NCI-H2029 (cell line): Measurements from ENCODE around the gene YIPF7.

Source experiments
- DNase-seq: peaks from one replicate; lab custom pipeline; 2025; lab: John Stamatoyannopoulos, UW

The YIPF7 gene

DNA sequence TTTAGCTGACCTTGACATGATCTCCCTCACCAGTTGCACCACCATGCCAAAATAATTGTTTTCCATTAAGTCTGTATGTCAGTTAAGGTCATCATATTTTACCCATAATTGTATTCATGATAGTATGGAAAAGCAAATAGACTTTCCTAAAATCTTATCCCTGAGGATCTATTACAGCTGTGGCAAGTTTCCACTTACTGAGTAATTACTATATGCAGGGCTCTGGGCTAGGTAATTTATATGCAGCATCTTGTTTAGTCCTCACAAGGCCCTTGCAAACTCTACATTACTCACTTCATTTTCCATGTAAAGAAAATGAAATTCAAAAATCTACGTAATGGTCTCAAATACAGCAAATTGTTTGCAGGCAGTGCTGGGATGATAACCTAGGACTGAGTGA is 34.8 kb downstream of the YIPF7 start:
- no peak for DNase-seq

DNA sequence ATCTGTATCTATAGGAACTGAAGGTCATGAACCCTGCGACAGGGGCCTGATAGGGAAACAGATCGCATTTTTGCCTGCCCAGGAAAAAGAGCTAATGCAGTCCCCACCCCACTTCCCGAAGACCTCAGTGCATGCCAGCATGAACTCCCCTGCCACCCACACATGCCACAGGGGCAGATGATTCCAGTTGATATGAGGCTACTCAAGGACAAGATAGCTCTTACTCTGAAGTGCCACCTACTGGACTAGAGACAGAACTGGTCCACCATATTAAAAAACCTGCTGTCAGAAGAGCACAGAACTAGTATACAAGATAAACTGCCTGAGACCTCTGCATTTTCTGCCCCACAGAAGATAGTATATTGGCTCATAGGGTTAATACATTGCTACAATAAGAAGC is 68.0 kb downstream of the YIPF7 start:
- DNase-seq: peak; percentile 6

DNA sequence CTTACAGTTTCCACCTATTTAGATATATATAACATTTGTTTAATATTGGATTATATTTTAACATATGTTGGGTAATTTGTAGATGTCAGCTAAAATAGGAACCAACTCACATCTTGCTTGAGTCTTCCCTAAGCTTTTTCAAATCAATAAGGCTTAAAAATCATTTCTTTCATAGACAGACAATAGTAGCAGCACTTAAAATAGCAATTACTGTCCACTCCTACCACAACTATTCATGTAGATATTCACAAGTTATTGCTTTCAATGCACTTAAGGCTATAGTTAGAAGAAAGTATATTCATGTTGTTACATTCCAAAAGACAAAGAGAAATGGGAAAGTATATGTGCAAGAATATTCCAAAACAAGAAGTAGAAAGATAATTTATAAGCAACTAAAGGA is 71.2 kb downstream of the YIPF7 start:
- DNase-seq: no peak

DNA sequence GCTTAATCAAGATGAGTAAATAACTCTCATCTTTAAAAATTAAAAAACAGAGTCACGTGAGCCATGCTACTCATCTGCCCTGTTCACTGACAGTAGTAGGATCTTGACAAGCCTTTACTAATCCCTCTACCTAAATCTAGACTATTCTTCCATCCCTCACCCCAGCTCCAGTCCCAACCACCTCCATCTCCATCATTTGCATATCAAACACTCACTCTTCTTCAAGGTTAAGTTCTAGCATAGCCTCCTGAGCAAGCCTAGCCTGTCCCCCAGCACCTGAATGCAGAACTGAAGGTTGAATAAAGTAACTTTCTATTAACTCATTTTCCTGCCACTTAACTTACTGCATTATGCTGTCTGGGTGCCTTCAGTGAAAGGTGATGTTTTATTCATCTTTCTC is 72.5 kb downstream of the YIPF7 start:
- no peak for DNase-seq
